Measurements from ENCODE around the gene CCL19. TPM values are rescaled to one million over a fixed set of nuclear protein-coding genes. Genes with fewer than 3 reads are reported as not detected.
A peak's percentile ranks its signal among the peaks of the same experiment; 100 is the strongest.

The CCL19 gene
- total RNA-seq, 1 experiment from 2014 or later: not detected

GRCh38 chr9:34647651-34648050 is 43.4 kb downstream of the CCL19 start (continued):
- TF ChIP-seq ATF3 (CRISPR knock-in tag; conservative IDR thresholded peaks at IDR 0.05): no peak
- no peak for TF ChIP-seq NFATC4 (CRISPR knock-in tag; IDR thresholded peaks at IDR 0.05)
- no peak for TF ChIP-seq CBFB (CRISPR knock-in tag; IDR thresholded peaks at IDR 0.05; ENCODE audit: low read depth)
- no peak for TF ChIP-seq HMGXB4 (CRISPR knock-in tag; IDR thresholded peaks at IDR 0.05)
- no peak for TF ChIP-seq STAT6 (CRISPR knock-in tag; conservative IDR thresholded peaks at IDR 0.05; ENCODE audit: low read depth)

GRCh38 chr9:34647084-34647403 is 44.0 kb downstream of the CCL19 start:
- TF ChIP-seq HMGXB4 (CRISPR knock-in tag; IDR thresholded peaks at IDR 0.05): peak; percentile 18; the same call in 1 of the 2 replicates
- no peak for TF ChIP-seq NR3C1 (CRISPR knock-in tag; conservative IDR thresholded peaks at IDR 0.05; ENCODE audit: low read depth)
- TF ChIP-seq, protein P1, sequence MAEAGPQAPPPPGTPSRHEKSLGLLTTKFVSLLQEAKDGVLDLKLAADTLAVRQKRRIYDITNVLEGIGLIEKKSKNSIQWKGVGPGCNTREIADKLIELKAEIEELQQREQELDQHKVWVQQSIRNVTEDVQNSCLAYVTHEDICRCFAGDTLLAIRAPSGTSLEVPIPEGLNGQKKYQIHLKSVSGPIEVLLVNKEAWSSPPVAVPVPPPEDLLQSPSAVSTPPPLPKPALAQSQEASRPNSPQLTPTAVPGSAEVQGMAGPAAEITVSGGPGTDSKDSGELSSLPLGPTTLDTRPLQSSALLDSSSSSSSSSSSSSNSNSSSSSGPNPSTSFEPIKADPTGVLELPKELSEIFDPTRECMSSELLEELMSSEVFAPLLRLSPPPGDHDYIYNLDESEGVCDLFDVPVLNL (CRISPR knock-in tag; IDR thresholded peaks at IDR 0.05; ENCODE audit: borderline replicate concordance, low read depth): no peak
- no peak for TF ChIP-seq ELF4 (CRISPR knock-in tag; IDR thresholded peaks at IDR 0.05; ENCODE audit: low read depth)
- no peaks in the 10 kb centered on the region for H3K27me3 Mint-ChIP-seq (ENCODE audit: low read depth)
- ATAC-seq (no peak), DNase-seq (ENCODE audit: low spot score) (no peak)
- POLR2A ChIA-PET: interaction anchor here (1.0 to 2.5 kb wide), 3 partner anchors 9 to 18 kb away, joined by 3 to 25 read pairs (median 11); partner anchors contain the start of gene SIGMAR1
- CTCF ChIA-PET: interaction anchor here (0.6 to 5.6 kb wide), 17 partner anchors 9 to 285 kb away, joined by 3 to 94 read pairs (median 8); partner anchors contain the start of genes ARID3C, CCL27, DCTN3 and SIGMAR1
- H3K4me3 Mint-ChIP-seq: peak overlapping the region; percentile 85
- peaks cover 18% of the 10 kb centered on the region for H3K36me3 Mint-ChIP-seq
- H3K27ac Mint-ChIP-seq: no peak overlapping the region; the same call in 1 of the 2 replicates
- peaks cover 38% of the 10 kb centered on the region for H3K4me1 Mint-ChIP-seq
- no peaks in the 10 kb centered on the region for H3K9me3 Mint-ChIP-seq

DNA sequence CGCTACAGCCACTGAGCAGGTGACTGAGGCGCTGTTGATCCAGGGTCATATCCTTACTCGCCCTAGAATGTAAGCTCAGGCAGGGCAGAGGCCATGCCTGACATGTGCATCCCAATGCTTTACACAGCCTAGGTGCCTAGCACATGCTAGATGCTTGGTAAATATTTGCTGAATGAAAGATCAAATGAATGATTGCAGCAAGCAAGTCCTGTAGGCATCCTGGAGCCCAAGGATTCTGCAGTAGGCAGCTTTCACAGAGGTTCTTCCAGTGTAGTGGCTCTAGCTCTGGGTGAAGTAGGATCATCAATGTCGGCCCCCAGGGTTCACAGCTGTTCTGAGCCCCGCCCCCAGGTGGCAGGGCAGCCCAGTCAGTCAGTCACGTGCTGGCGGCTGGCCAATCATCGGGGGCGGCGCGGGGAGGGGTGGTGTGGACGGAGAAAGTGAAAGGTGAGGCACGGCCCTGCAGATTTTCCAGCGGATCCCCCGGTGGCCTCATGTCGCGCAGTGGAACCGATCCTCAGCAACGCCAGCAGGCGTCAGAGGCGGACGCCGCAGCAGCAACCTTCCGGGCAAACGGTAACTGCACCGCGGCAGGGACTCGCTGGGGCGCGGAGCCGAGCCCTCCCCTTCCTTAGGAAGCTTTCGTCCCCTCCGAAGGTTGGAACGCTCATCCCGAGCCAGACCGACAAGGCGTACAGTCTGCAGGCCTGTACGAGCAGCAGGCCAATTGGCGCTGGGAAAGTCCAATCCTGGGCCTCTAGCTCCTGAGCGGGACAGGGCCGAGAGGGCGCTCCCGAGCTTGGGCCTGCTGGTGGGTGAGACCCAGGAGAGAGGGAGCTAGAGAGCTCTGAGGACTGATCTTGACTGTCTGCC is 44.6 kb downstream of the CCL19 start, which contains the start of gene GALT:
Gene GALT (plus strand): TSS at position 465 of the 873 bp plus-strand sequence. CDS start 30 bp downstream, at position 495.
- ATAC-seq (peak; percentile 87), DNase-seq (ENCODE audit: low spot score) (peak; percentile 95)
- H3K27me3 Mint-ChIP-seq (ENCODE audit: low read depth): no peaks in the 10 kb centered on the region
- CTCF ChIA-PET: interaction anchor here (0.6 to 5.6 kb wide), 18 partner anchors 10 to 284 kb away, joined by 3 to 94 read pairs (median 8); partner anchors contain the start of genes ARID3C, CCL27, DCTN3 and SIGMAR1
- peak within 1 kb of the TSS; percentile 76 for H3K27ac Mint-ChIP-seq
- H3K9me3 Mint-ChIP-seq: no peaks in the 10 kb centered on the region
- H3K36me3 Mint-ChIP-seq: peaks cover 18% of the 10 kb centered on the region
- peaks cover 34% of the 10 kb centered on the region for H3K4me1 Mint-ChIP-seq
- POLR2A ChIA-PET: interaction anchor here (1.0 to 2.5 kb wide), 4 partner anchors 9 to 19 kb away, joined by 3 to 25 read pairs (median 10); partner anchors contain the start of gene SIGMAR1
- peak within 1 kb of the TSS; percentile 85 for H3K4me3 Mint-ChIP-seq
- no peak for TF ChIP-seq ESRRA (CRISPR knock-in tag; IDR thresholded peaks at IDR 0.05; ENCODE audit: borderline replicate concordance)
- TF ChIP-seq, protein P2, sequence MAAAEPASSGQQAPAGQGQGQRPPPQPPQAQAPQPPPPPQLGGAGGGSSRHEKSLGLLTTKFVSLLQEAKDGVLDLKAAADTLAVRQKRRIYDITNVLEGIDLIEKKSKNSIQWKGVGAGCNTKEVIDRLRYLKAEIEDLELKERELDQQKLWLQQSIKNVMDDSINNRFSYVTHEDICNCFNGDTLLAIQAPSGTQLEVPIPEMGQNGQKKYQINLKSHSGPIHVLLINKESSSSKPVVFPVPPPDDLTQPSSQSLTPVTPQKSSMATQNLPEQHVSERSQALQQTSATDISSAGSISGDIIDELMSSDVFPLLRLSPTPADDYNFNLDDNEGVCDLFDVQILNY (CRISPR knock-in tag; IDR thresholded peaks at IDR 0.05): peak; percentile 70
- TF ChIP-seq, protein P3, sequence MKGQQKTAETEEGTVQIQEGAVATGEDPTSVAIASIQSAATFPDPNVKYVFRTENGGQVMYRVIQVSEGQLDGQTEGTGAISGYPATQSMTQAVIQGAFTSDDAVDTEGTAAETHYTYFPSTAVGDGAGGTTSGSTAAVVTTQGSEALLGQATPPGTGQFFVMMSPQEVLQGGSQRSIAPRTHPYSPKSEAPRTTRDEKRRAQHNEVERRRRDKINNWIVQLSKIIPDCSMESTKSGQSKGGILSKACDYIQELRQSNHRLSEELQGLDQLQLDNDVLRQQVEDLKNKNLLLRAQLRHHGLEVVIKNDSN (CRISPR knock-in tag; IDR thresholded peaks at IDR 0.05): peak; percentile 100
- peak; percentile 79 for TF ChIP-seq SP1 (CRISPR knock-in tag; conservative IDR thresholded peaks at IDR 0.05)
- 0 out of 2 replicates have a peak, but pooled peaks have one; percentile 17 for TF ChIP-seq FOXP4 (CRISPR knock-in tag; IDR thresholded peaks at IDR 0.05)
- TF ChIP-seq CBFB (CRISPR knock-in tag; IDR thresholded peaks at IDR 0.05; ENCODE audit: low read depth): peak; percentile 79; the same call in 1 of the 2 replicates
- peak; percentile 79 for TF ChIP-seq NFE2L1 (CRISPR knock-in tag; IDR thresholded peaks at IDR 0.05)

Measured in WTC11 (cell line).